GM12878 (cell line): Measurements from ENCODE around the gene GPN2. TPM values are rescaled to one million over a fixed set of nuclear protein-coding genes. Genes with fewer than 3 reads are reported as not detected.

Experiments
- ATAC-seq: fragments of 200-7000 bp; cut with Tn5 transposase; 3 replicates; pipeline ENCODE4 v1.9.1; 2020; ENCODE audit warnings: mild to moderate bottlenecking, moderate library complexity
- BruUV-seq: library from RNA; stranded (reverse); fragments of 400-500 nt; replicated peaks from 2 replicates; lab custom pipeline; 2021; lab: Mats Ljungman, UMichigan
- CTCF ChIA-PET: fragments of 300-600 bp; sonication (Branson Sonifier 250); formaldehyde crosslinking; extraction: SDS; loops from one replicate; lab custom pipeline; 2021; ENCODE audit warnings: inconsistent platforms; lab: Yijun Ruan, JAX
- POLR2A ChIA-PET: fragments of 350-600 bp; formaldehyde crosslinking; extraction: SDS; loops from one replicate; lab custom pipeline; 2021; ENCODE audit warnings: inconsistent platforms; lab: Charles Lee
- RAD21 ChIA-PET: fragments of 300-600 bp; sonication (Branson Sonifier 250); formaldehyde crosslinking; loops from one replicate; lab custom pipeline; 2023; ENCODE audit warnings: antibody characterized with exemption; ENCODE audit not compliant: unreplicated experiment; lab: Charles Lee
- SMC1A ChIA-PET: fragments of 300-600 bp; sonication (Branson Sonifier 250); formaldehyde crosslinking; loops from one replicate; lab custom pipeline; 2023; ENCODE audit not compliant: unreplicated experiment, uncharacterized antibody; lab: Charles Lee
- DNase-seq: peaks from one replicate; pipeline ENCODE4 v3.0.0-alpha.2; 2011; ENCODE audit warnings: low read depth, low spot score
- FAIRE-seq: peaks from 3 replicates; lab custom pipeline; 2011; peaks lifted over from hg19 to GRCh38; lab: Jason Lieb, UNC
- H2AFZ ChIP-seq: 2 replicates; pipeline ENCODE4 v1.6.0; 2011; ENCODE audit warnings: low read depth, low read length, control low read depth; ENCODE audit not compliant: control insufficient read depth
- H3K27ac ChIP-seq: 2 replicates; pipeline ENCODE4 v1.5.1; 2011; ENCODE audit warnings: control low read depth; ENCODE audit not compliant: control insufficient read depth, insufficient read depth
- H3K27me3 ChIP-seq, 2 experiments: replicated peaks in 1 of 2; 2 replicates each; pipeline versions ENCODE4 v1.6.0 to v1.6.1; 2011; ENCODE audit warnings: low read length in 1 of 2; ENCODE audit not compliant: control insufficient read depth in 2 of 2, insufficient read depth in 2 of 2
- H3K36me3 ChIP-seq, 2 experiments: 2 replicates each; pipeline ENCODE4 v1.5.1; 2011; ENCODE audit warnings: low read length in 1 of 2; ENCODE audit not compliant: control insufficient read depth in 2 of 2, insufficient read depth in 2 of 2
- H3K4me1 ChIP-seq: 2 replicates; pipeline ENCODE4 v1.6.1; 2011; ENCODE audit warnings: mild to moderate bottlenecking, low read length, moderate library complexity, mixed read lengths; ENCODE audit not compliant: control insufficient read depth, insufficient read depth
- H3K4me2 ChIP-seq: 2 replicates; pipeline ENCODE4 v1.6.0; 2011; ENCODE audit warnings: control low read depth; ENCODE audit not compliant: control insufficient read depth, insufficient read depth
- H3K4me3 ChIP-seq: fragments of 200-600 bp; sonication (generic); 2 replicates; pipeline ENCODE4 v1.5.1; 2016
- H3K79me2 ChIP-seq: 2 replicates; pipeline ENCODE4 v1.6.0; 2011; ENCODE audit warnings: low read length; ENCODE audit not compliant: control insufficient read depth, insufficient read depth
- H3K9ac ChIP-seq: 2 replicates; pipeline ENCODE4 v1.8.0; 2011; ENCODE audit warnings: low read length, control low read depth, mixed read lengths; ENCODE audit not compliant: control insufficient read depth, insufficient read depth
- H3K9me3 ChIP-seq: replicated peaks from 3 replicates; pipeline ENCODE4 v1.5.1; 2011; ENCODE audit warnings: mild to moderate bottlenecking, low read length; ENCODE audit not compliant: control insufficient read depth, insufficient read depth
- H4K20me1 ChIP-seq: 2 replicates; pipeline ENCODE4 v1.6.0; 2011; ENCODE audit not compliant: control insufficient read depth, insufficient read depth
- KDM1A ChIP-seq: fragments of 200-600 bp; sonication (generic); IDR thresholded peaks from 2 replicates; pipeline ENCODE4 v1.6.1; 2016; ENCODE audit warnings: borderline replicate concordance
- MLLT1 ChIP-seq: fragments of 450-650 bp; IDR thresholded peaks from 2 replicates; pipeline ENCODE4 v1.6.1; 2016; ENCODE audit warnings: mild to moderate bottlenecking
- WGBS: methylation state at CpG from one replicate; pipeline ENCODE4 v1.1.6; 2016; ENCODE audit warnings: low lambda C conversion rate; ENCODE audit not compliant: insufficient replicate concordance, insufficient coverage; ENCODE audit errors: missing lambda C conversion rate; 5-methylcytosine and 5-hydroxymethylcytosine counted together
- in situ Hi-C: fragments of 300-500 bp; cut with MboI; formaldehyde crosslinking; loops from 9 replicates; pipeline ENCODE4 v1.14.3; 2018; ENCODE audit warnings: mixed read lengths
- intact Hi-C: fragments of 100-400 bp; cut with micrococcal nuclease; formaldehyde crosslinking; loops from one replicate; pipeline ENCODE4 v1.14.2; 2022; ENCODE audit not compliant: unreplicated experiment
- polyA plus RNA-seq, 11 experiments: library from polyadenylated mRNA; depleted of rRNA in 4 of 11; unstranded in 6 of 11; stranded (reverse) in 5 of 11; fragments of >200 nt; fragmentation: Nextera tagmentation in 4 of 11; fragmentation: Illumina TruSeq in 1 of 11; extraction: Ambion mirVana in 4 of 11; extraction: Trizol in 1 of 11; gene quantifications; 1 replicate in 1 of 11; 2 replicates in 10 of 11; pipeline versions ENCODE4 v1.2.1 to v1.2.3, GENCODE V29; 2011 to 2016; ENCODE audit warnings: inconsistent platforms in 2 of 11, missing spikeins in 2 of 11, low read depth in 1 of 11
- total RNA-seq, 4 experiments: library from RNA; depleted of rRNA in 3 of 4; stranded (reverse); fragments of >200 nt in 3 of 4; fragmentation: Illumina TruSeq in 1 of 4; extraction: Trizol in 1 of 4; gene quantifications; 2 replicates each; pipeline versions ENCODE4 v1.2.1 to v1.2.3, GENCODE V29; 2013 to 2021

GPN2 gene
- total and polyA plus RNA-seq, 10 of the 15 experiments (the other 5 are each of a cell fraction or from before 2014, with no cell fraction given) = 8.3 to 61.4 (median 23.3) TPM

- no peak for FAIRE-seq
- intact Hi-C loops = no loop called here
Observed at GRCh38 chr1:26900815-26901511, 10.9 kb upstream of the GPN2 start.

More at GRCh38 chr1:26900815-26901511, 10.9 kb upstream of the GPN2 start:
- Histone ChIP-seq H2AFZ (peak overlapping the region; percentile 98), H3K27ac (peak overlapping the region; percentile 77), H3K9me3 (no peaks in the 10 kb centered on the region), H3K4me1 (peaks cover 6% of the 10 kb centered on the region; the same call in 1 of the 2 replicates), H3K79me2 (peaks cover 18% of the 10 kb centered on the region), H3K4me3 (peak overlapping the region; percentile 85), H3K9ac (peak overlapping the region; percentile 88), H3K4me2 (peak overlapping the region; percentile 19), H4K20me1 (no peaks in the 10 kb centered on the region), H3K36me3 (no peaks in the 10 kb centered on the region; a peak in 1 of 4 replicates), H3K27me3 (no peaks in the 10 kb centered on the region)
- ChIA-PET POLR2A (interaction anchor here (0.6 to 3.6 kb wide), 8 partner anchors 12 to 1142 kb away, joined by 3 to 33 read pairs (median 4); partner anchors contain the start of genes GPN2, NUDC and SLC9A1), RAD21 (interaction anchor here (0.6 to 1.1 kb wide), 5 partner anchors 11 to 382 kb away, joined by 3 to 4 read pairs (median 3); partner anchors contain the start of genes GPN2, NR0B2, NUDC and SLC9A1), SMC1A (interaction anchor here (0.8 to 2.8 kb wide), 8 partner anchors 11 to 408 kb away, joined by 3 to 18 read pairs (median 3); partner anchors contain the start of genes GPN2 and NUDC), CTCF (interaction anchor here (0.6 to 1.7 kb wide), 7 partner anchors 11 to 299 kb away, joined by 3 to 6 read pairs (median 3); partner anchors contain the start of gene GPN2)
- no peak for DNase-seq
- BruUV-seq = TSS peak; percentile 99
- WGBS = 68% methylated on average over 13 of the region's 18 CpGs
- in situ Hi-C loops = no loop called here
- no peak for ATAC-seq
- peak; percentile 88 for TF ChIP-seq MLLT1
- TF ChIP-seq KDM1A = no peak
- TF ChIP-seq, all 136 proteins: peak for 1
